H4 (cell line): ENCODE data around the gene TALDO1. TPM values are rescaled to one million over a fixed set of nuclear protein-coding genes. Genes with fewer than 3 reads are reported as not detected.

ENCODE experiments used
- DNase-seq: peaks from one replicate; pipeline ENCODE4 v3.0.0-alpha.2; 2015; ENCODE audit warnings: low spot score
- total RNA-seq: library from RNA; depleted of rRNA; stranded (reverse); fragments of >200 nt; shearing (Covaris generic); gene quantifications from 2 replicates; pipeline ENCODE4 v1.2.3, GENCODE V29; 2014

TALDO1 gene
- total RNA-seq, 1 experiment from 2014 or later = 603 TPM

DNA sequence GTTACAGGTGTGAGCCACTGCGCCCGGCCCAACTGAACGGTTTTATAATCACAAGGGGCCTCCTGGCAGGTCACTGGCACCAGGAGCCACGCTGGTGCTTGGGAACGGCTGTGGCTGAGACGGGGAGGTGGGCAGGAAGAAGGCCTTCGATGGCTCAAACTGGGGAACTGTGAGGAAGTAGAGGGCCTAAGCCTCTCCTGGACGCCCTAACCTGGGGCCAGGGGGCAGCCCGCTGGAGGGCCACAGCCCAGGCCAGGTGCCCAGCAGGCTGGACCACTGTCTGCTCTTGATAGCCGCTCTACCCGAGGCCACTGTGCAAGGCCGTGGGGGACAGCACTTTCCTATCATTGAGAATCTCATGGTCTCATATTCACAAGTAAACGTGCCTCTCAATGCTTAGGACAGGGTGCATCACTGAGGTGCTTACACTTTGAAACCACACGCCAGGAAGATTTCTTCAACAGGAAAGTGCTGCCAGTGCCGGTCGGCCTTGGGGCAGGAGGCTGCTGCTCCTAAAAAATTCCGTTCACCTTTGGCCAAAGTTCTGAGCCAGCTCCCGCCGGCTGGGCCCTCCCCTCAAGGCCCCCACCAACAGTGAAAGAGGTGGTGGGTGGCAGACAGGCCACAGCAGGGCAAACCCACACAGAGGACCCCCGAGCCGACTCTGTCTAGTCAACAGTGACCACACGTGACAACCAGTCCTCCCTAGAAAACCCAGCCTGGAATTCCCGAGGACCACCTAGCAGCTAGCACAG, 22.8 kb downstream of the TALDO1 start:
- DNase-seq = no peak

DNA sequence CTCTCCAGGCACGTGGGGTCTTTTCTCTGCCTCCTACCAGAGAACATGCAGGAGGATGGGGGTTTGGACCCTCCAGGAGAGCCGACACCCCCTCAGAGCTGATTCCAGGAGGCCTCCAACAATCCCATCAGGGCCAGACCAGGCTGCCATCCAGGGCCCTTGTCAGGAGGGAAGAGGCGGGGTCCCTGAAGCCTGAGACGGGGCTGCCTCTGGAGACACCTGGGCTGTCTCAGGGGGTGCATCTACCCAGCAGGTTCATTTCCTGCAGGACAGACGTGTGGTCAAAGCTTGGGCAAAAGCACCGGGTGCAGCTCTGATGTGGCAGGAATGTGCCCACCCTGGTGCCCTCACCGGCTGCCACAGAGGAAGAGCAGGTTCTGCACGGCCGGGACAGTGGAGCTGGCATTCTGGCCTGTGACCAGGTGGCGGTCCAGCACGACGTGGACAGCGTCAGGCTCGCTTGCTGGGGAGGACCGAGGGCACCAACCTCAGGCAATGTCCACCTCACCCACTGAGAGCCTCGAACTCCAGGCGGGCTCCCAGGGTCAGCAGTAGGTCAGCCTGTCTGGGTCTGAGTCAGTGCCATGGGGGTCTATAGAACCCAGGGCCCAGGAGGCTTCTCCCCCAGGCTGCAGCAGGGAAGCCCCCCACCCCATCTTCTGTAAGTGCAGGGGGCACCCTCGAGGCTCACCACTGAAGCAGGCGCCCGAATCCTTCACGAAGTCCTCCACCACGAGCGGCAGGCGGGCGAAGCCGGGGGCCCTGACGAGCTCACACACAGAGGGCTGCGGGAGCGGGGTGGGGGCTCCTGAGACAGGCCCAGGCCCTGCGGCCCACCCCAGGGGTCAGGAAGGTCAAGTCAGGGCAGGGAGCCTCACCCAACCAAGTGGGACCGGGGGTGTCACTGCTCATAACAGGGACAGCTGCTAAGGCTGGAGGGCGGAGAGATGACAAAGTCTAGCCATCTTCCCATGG, 23.7 kb downstream of the TALDO1 start:
- DNase-seq = no peak

DNA sequence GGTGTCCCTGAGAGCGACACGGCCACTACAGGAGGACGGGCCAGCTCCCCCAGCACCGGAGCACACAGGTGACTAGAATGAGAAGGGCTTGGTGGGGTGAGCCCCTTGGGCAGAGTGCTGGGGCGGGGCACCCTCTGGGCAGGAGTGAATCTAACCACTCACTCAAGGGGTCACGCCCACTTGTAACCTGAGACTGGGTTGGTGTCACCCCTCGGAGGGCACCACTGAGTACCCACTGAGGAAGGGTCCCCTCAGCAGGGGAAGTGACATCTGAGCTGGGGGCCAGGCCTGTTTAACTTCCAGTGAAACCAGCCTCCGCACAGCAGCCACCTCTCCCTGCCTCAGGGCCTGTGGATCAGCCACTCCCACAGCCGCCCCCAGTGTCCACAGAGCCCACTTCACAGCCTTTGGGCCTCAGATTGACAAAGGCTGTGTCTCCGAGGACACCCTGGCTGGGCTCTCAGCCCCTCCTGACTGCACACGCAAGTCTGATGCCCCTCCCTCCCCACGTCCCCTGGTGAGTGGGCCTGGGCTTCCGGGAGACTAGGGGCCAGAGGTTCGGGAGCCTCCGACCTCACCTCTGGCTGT, 24.4 kb downstream of the TALDO1 start:
- no peak for DNase-seq

DNA sequence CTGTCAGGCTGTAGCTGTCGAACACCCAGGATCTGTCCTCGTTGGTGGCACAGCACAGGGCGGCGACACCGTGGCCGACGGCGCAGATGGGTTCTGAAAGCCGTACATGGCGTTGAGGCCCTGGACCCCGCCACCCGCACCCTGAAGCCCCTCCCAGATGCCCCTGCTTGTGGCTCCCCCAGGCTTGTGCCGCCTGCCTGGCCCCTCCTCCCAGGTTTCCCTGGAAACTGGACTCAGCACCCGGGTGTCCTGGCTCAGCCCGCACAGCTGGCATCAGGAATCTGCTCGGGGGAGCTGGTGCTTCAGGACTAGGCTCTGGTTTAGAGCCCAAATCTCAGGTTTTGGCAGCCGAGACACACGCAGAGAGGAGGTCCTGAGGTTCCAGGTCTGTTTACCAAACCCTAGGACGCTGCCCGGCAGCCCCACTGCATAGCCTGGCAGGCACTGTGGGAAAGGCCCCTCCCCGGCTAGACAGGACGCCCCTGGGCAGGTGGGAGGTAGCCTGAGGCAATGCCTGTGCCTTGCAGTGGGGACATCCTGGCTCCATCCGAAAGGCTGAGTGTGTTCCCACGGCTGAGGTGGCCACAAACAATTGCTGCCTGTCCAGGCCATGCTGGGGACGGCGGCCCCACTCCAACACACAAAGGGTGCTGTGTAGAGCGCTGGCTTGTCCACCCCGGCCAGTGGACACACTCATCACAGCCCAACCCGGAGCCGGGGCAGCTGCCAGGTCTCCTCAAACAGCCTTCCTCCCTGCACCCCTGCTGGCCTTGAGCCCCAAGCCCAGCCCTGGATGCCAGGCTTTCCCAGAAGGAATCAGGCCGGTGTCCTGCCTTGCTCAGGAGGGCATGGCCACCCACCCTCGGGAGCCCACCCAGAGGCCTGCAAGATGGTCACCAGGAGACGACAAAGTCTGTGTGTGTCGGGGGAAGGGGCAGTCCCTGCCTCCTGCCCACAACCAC, 25.4 kb downstream of the TALDO1 start:
- DNase-seq = no peak

DNA sequence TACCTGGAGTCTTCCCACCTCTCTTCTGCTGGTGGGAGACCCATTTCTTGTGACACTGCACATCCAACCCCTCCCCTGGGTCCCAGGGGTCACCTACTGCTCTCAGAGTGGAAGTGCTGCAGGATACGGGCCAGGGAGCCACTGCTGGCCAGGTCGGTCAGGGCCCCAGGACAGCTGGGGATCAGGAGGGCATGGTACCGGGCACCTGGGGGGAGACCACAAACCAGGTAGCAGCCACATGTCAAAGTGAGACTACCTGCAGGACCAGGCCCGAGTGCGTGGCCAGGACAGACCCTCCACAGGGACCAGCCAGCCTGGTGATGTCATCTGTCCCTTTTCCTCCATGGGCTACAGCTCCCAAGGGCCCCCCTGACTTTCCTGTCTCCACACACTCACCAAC, 26.2 kb downstream of the TALDO1 start:
- no peak for DNase-seq

DNA sequence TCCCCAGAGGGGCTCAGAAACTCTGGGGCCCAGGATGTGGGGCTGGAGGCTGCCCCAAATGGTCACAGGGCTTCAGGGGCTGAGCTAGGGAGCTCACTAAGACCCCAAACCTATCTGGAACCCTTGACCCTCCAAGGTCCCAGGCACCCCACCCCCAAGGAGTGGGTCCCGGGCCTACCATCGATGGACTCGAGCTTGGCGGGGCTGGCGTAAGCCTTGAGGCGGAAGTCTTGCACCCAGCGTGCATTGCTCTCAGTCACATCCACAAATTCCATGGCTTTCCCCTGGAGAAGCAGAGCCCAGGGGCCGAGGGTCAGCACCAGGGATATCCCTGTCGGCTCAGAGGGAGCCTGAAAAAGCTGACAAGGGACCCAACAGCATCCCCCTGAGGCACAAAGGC, 26.6 kb downstream of the TALDO1 start:
- DNase-seq = no peak

DNA sequence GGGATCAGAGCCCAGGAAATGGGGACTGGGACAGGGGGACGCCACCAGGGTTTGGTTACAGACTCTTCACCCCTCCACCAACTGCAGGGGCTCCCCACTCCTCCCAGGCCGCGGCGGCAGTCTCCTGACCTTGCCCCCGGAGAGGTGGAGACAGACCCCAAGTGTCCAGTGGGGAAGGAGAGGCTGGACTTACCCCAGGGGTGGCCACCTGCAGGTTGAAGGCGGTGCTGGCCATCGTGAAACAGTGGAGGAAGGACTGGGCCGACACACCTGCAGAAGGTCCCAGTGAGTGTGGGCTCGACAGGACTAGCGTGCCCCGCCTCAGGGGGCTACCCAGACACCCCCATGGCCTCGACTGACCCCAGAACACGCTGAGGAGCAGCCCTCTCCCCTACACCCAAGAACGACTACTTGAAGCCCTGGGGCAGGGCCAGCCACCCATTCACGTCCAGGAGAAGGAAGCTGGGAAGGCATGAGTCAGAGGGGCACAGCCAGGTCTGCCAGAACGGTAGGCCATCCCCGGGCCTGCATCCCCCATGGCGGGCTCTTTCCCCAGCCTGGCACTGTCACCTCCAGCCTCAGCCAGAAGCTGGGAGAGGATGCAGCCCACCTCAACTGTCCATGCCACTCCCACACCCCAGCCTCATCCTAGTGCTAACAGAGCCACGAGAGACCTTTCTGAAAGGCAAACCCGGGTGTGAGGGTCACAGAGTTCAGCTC, 27.8 kb downstream of the TALDO1 start:
- DNase-seq = no peak

DNA sequence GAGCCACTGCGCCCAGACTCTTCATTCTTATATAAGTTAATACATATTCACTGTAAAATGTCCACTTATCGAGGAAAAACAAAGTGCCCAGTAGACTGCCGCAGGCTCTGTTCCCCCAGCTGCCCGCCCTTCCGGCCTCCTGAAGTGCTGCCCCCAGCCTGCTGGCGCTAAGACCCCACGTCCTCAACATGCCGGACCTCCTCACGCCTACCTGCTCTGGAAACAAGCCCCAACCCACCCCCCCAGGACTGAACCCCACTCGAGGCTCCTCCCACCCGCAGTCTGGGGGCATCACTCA, 28.9 kb downstream of the TALDO1 start:
- no peak for DNase-seq

DNA sequence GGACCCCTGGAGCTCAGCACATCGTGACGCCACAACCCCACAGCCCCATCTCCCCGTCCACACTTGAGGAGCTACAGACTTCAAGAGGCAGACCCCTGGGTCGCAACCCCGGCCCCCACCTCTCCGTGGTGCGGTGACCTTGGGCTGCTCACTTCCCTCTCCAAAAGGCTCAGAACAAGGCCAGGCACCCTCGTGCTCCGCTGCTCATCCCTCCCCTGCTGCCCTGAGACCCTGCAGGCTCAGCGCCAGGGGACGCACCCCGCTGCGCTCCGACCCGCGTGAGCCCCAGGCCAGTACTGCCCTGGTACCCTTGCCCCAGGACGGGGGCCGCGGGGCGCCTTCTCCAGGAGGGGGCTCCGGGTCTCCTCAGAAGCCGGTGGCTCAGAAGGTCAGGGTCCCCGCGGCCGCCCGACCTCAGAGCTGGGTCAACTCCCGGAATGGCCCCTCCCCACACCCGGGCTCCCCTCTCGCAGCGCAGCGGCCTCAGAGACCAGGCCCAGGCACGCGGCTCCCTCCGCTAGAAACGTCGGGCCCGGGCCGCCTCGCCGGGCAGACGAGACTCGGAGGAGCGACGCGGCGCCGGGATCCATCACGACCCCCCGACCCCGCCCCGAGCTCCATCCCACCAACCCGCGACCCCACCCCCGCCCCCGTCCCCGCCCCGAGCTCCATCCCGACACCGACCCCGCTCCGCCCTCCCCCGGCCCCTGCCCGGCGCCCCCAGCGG, 29.5 kb downstream of the TALDO1 start:
- no peak for DNase-seq

DNA sequence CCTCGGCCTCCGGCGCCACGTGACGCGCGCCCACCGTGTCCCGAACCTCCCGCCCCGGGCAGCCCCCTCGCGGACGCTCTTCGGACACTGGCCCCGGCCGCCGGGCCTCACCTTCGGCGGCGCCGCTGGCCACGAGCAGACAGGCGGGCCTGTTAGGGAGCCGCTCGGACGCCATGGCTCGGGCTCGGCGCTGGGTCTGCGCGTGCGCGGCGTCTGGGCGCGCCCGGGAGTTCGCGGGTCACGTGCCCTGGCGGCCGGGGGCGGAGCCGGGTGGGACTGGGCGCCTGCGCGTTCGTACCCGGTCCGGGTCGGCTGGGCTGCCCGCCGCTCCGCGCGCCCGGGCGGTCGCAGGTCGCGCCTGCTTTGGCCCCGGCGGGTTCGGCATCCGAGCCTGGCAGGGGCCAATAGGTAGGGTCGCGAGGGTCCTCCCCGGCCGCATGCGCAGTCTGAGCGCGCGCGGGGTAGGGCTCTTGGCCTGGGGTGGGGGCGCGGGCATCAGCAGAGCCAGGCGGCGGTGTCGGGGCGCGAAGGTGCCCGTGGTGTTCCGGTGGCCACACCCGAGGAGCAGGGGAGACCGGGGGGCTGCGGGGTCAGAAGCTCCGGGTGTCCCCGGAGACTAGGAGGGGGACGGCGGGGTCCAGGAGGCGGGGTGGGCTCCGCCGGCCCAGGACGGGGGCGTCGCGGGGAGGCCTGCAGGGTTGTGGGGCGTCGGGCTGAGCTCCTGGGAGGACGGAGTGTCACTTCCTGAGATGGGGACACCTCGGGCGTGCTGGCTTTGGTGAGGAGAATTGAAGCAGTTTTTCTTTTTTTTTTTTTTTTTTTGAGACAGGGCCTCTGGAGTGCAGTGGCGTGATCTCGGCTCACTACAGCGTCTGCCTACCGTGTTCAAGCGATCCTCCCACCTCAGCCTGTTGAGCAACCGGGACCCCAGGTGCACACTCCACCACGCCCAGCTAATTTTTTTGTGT, 30.3 kb downstream of the TALDO1 start, which contains the start of gene GATD1:
Gene GATD1, minus strand, starts transcription at position 200 of the 968 bp plus-strand sequence. Its CDS starts 25 bp downstream, at position 175.
- peak; percentile 79 for DNase-seq

DNA sequence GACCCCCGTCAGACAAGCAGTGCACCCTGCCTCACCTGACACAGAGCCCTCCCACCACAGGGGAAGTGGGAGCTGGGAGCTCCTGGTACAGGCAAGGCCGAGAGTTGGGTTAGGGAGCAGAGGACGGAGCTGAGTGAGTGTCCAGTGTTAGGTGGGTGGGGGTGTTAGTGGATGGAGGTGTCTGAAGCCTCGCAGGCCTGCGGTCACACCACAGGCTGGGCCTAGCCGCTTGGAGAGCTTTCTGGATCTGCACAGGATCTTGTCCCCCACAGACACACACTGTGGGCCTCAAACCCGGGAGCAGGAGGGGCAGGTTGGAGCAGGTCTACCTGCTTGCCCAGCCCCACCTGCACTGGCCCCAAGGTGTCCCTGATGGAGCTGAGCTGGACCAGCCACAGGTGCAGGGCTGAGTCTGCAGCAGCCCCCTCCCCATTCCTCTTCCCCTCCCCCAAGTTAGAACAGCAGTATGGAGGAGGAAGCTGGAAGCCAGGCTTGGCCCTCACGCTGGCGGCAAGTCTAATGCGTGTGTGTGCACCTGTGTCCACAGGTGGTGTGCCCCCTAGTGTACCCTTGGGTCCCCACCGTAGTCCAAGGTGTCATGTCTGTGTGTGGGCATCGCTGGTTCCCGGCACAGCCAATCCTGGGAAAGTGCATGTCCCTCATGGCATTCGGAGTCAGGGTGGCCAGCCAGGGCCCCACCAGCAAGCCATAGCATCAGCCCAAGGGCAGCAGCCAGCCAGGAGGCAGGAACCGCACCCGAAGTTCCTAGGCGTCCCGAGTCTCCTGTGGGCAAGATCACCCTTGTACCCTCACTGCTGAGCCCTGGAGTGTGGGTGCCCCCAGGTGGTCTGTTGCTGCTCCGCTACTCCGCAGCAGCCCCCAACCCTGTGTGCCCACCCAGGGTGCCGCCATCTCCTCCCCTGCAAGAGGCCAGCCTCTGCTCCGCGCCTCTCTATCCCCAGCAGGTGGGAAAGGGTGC, 32.0 kb downstream of the TALDO1 start:
- DNase-seq = no peak

DNA sequence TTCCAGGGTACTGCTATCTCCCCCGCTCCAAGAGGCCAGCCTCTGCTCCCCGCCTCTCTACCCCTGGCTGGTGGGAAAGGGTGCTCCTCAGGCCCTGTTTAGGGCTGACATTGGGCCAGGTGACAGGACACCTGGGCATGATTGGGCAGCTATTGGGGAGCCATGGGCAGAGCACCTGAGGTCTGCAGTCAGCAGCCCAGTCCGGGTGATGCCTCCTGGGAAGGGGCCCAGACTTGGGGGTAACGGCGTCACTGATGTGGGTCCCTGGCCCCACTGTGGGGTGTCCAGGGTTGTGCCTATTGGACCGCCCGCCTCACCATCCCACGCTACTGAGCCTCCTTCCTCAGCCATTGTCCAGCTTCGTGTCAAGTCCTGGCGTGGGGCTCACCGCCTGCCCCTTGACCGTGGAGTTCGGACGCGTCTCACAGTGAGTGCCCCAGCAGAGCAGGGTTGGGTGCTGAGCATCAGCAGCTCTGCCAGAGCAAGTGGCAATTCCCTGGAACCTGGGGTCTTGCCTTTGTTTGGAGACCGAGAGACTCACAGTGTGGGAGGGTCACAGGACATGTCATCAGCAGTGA, 32.8 kb downstream of the TALDO1 start:
- no peak for DNase-seq

DNA sequence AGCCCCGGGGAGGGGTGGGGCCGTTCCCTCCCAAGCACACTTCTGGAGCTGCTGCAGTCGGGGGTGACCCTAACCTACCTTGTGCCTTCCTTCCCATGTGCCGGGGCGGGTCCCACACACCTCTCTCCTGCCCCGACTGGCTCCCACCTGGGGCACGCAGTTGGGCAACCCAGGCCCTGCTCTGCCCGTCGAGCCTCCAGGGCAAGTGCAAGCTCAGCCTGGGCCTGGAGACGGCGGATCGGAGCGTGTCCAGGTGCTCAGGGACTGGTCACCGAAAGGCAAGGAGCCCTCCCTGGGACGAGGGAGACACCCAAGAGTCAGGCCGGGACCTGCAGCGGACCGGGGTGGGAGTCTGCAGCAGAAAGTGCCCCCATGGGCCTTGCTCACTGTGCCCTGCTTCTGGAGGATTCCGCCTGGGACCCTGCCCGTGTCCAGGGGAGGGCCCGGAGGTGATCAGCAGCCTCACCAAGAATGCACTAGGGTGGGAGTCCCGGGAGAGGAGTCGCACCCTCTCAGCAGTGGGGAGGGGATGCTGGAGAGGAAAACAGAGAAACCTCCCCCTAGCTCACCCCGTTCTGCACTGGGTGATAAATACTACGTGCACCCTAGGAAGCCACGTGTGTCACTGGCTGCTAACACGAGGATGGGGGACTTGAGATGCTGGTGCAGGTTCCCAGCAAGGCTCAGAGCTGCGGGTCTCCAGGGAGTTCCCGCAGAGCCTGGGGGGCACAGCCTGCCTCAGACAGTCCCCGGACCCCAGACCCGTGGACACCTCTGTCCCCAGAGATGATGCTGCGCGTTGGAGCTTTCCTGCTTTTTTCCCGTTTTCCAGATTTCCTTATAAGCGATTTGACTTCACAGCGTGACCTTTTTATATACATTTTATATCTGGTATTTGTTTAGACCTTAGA, 35.3 kb downstream of the TALDO1 start:
- no peak for DNase-seq

DNA sequence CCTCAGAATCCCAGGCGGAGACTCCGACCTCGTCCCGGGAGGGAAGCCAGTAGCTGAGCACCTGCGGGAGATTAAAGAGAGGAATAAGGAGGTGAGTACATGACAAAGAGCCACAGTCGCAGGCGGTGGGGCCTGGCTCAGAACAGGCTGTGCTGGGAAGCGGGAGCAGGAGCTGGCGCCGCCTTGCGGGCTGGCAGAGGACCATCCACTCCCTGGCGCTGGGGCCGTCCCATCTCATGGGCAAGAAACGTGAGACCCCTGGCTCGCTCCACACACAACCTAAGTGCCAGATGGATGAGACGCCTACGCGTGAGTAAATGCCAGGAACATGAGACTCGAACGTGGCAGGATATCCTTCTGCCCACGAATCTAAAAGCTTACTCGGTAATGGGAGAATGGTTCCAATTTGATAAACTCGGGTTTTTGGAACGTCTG, 36.3 kb downstream of the TALDO1 start:
- DNase-seq = no peak

DNA sequence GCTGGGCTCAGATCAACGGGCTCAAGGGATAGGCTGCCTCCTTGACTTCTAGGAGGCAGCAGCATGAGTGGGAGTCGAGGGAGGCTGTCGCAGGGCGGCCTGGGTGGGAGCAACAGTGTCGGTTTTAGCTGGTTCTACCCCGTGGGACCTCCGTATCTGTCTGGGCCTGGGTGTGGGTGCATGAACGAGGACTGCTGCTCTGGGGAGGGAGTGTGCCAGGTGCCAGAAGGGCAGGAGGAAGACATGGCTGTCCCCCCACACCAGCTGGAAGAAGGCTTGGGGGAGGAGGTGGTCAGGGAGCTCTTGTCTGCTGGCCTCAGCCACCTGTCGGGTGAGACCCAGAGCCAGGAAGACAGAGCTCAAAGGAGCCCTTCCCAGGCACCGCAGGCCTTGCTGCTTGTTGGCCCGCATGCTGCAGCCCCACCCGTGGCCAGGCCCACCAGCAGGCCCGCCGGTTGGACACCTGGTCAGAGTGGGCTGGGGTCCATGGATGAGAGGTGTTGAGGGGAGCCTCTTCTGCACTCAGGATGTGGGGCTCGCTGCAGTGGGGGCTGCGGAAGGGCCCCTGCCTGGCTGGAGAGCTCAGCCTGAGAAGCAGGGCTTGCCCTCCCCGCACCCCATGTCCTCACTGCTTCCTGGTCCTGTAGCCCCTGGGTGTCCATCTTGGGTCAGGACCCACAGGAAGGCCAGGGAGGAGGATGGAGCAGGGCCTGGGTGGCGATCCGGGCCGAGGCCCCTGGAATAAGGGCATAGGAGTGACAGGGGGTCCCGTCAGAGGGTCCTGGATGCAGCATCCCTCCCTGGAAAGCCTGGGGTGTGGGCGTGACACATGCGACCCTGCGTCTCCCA, 39.2 kb downstream of the TALDO1 start:
- no peak for DNase-seq
